Inflammatory macrophage treated with lipopolysaccharide for 4 hours (primary cell): Measurements from ENCODE around the gene CCL3.
"Not testable (repeated sequence)": the region's sequence is repeated elsewhere in the genome, so short reads cannot be mapped to it uniquely, and the experiment has no call there.

Experiments
- DNase-seq: peaks from one replicate; pipeline ENCODE4 v3.0.0-alpha.2; 2020

The CCL3 gene

GRCh38 chr17:36114971-36115648 is 25.2 kb upstream of the CCL3 start:
- not testable (repeated sequence) for DNase-seq

GRCh38 chr17:36113131-36113530 is 23.2 kb upstream of the CCL3 start:
- not testable (repeated sequence) for DNase-seq

GRCh38 chr17:36112572-36112971 is 22.6 kb upstream of the CCL3 start:
- DNase-seq = no peak

DNA sequence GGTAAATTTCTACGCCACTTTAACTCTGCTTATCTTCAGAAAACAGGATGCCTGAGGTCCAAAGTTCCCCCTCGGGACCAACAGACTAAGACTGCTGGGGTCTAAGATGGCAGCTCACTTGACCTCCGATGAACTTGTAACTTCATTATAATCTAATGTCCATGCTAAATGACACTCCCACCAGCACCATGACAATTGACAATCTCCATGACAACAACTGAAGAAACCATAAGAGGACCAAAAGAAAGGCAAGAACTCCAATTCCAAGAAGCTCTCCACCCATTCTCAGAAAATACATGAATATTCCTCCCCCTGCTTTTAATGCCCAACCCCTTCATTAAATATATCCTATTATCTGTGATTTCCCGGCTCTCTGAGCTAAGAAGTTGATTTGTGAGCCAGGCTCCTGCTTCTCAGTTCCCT is 21.1 kb upstream of the CCL3 start:
- no peak for DNase-seq

DNA sequence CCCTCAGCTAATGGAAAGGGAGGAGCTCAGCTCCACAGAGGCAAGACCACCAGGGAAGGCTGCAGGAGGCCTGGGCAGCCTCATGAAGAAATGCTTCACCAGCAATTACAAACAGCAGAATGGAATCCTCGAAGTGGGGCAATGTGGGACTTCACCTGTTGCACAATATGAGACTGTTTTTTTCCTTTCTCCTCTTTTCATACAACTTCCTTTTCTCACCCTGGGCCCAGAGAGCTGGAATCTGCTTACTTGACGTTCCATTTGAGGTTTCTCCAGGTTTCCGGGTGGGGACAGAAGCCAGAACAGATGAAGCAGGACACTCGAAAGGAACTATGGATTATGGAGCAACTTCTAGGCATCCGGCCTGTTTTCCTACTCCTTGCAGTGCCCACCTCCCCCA is 18.3 kb upstream of the CCL3 start:
- DNase-seq = peak; percentile 85

- DNase-seq = no peak
Measured at GRCh38 chr17:36107660-36108059, 17.7 kb upstream of the CCL3 start.

GRCh38 chr17:36106493-36106835 is 16.5 kb upstream of the CCL3 start:
- DNase-seq = peak; percentile 82

DNA sequence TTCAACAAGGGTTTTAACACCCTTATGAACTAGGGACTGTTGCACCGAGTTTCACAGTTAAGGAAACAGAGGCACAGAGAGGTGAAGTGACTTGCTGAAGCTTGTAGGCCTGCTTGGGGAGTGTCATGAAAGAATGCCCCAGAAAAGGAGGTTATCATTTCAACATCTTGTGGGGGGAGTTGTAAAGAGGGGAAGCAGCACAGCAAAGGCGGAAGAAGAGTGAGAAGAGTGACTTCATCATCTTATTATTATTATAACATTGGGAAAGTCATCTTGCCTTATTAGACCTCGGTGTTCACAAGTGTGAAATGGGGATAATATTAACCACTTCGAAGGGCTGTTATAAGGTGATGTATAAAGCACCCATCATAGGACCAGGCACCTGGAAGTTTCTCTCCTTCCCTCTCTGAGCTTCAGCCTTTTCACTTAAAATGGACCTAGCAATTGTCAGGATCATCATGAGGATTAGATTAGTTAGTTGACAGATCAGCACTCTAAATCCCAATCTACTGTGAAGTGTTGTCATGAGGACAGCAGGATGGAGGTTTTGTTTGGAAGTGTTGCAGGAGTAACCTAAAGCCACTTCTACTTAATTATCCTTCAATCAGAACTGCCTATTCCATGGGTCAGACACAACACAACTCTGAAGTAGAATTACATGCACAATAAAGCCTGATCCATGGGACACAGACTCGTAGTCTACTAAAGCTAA is 16.0 kb upstream of the CCL3 start:
- peak; percentile 90 for DNase-seq

DNA sequence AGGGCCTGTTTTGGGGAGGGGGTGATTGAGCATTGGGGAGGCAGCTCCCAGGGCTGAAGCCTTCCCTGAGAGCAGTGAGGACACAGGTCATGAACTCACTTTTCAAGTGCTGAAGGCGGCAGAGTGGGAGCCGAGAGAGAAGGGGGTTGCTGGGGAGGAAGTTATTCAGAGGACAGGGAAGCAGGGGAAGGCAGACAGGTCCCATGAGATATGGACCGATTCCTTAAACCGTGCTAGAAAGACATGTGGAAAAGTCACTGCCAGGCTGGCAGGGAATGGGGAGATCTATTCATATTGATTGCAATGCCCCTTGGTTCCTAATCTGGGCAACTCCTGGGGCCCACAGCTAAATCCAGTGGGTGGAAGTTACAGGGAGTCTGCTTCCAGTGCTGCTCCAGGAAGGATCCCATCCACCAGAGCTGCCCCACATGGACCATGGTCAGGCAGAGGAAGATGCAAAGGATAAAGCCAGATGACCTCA is 14.8 kb upstream of the CCL3 start:
- peak; percentile 85 for DNase-seq

DNA sequence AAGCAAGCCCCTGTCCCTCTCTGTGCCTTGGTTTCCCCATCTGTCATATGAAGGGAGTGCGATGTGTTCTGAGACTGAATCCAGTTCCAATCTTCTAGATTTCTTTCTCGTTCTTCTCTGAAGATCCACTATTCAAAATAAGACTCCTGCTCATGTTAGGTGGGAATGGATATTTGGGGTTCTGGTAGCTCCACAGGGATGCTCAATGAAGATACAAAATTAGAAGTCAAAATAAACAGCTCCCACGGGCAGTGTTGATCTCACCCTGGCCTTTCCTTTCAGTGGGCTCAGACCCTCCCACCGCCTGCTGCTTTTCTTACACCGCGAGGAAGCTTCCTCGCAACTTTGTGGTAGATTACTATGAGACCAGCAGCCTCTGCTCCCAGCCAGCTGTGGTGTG is 14.3 kb upstream of the CCL3 start:
- peak; percentile 53 for DNase-seq

GRCh38 chr17:36103401-36103975 is 13.5 kb upstream of the CCL3 start, which contains the start of gene CCL4:
TSS of gene CCL4 (plus strand) at chr17:36103827. CDS start at chr17:36103906, 79 bp downstream.
- peak; percentile 96 for DNase-seq

DNA sequence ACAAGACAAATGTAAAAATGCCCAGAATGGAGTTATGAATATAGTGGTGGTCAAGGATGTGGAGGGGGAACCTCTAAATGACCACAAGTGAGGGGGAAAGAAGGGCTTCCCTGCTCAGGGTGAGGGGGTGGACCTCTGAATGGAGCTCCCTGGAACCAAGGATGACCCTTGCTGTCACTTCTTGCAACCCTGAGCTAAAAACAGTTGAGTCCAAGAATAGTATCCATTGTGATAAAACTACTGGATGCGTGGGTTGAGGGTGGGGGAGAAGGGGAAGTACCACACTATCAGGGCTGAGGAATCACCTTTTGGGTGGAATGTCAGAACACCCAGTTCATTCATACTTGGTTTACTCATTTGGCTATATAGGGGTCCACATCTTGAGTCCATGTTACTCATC is 9.1 kb upstream of the CCL3 start:
- not testable (repeated sequence) for DNase-seq

DNA sequence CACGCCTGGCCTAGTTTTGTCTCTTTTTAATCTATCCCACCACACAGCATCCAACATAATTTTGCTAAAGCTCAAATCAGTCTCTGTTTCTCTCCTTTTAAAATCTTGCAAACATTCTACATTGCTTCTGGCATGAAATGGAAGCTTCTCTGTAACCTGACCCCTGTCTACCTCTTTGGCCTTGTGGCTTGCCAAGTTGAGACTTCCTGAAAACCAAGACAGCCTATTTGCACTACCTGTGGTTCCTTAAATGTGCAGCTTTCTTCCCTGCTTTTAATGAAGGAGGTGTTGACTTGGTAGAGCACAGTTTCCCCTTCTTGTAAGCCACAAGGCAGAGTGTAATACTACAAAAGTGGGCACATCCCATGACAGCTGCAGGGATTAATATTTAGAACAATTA is 6.0 kb upstream of the CCL3 start:
- no peak for DNase-seq

DNA sequence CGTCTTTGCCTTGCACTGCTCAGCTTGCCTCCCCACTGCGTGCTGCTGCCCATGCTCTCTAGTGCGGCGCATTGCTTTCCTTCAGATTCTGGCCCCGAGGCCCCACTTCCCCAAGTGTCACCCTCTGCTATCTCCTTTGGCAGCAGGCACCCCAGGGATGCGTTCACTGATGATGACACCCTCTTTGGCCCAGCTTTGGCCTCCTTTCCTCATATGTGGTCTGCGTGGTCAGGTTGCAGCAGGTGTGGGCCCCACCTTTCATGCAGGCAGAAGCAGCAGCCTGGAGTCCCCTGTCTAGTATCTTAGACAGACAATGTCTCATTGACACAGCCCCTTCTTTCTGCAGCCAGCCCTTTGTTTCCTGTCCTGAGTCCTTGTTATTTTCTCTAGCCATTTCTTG is 4.8 kb upstream of the CCL3 start:
- DNase-seq = no peak

DNA sequence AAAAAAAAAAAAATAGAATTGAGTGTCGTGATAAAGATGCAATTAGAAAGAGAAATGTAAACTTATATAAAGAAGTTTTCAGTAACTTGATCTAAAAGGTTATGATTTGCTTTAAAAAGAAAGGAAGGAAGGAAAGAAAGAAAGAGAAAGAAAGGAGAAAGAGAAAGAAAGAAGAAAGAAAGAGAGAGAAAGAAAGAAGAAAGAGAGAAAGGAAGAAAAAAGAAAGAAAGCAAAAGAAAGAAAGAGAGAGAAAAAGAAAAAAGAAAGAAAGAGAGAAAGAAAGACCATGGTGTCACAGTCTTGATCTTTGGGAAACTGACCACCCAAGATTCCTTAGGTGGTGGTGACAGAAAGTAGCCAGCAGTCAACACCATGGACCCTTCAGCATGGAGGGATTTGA is 4.3 kb upstream of the CCL3 start:
- no peak for DNase-seq

DNA sequence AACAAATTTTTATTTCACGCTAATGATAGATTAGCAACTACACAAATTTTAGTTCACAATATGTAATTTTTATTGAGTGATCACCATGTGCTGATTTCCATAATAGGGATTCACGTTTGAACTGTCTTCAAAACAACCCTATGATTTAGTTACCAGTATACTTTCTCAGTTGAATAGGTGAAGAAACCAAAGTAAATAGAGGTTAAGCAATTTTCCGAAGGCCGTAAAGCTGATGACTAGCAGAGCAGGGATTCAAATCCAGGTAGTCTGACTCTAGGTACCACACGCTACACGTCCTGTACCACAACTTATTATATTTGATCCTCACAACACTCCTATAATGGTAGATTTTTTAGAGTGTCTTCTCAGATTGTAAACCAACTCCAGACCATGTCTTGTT is 2.8 kb upstream of the CCL3 start:
- not testable (repeated sequence) for DNase-seq

GRCh38 chr17:36092230-36092629 is 2.3 kb upstream of the CCL3 start:
- peak; percentile 97 for DNase-seq

- peak; percentile 58 for DNase-seq
Measured at GRCh38 chr17:36089339-36089865, 541 bp downstream of the CCL3 start.

GRCh38 chr17:36088670-36089338 is 1.1 kb downstream of the CCL3 start:
- DNase-seq = peak; percentile 86

DNA sequence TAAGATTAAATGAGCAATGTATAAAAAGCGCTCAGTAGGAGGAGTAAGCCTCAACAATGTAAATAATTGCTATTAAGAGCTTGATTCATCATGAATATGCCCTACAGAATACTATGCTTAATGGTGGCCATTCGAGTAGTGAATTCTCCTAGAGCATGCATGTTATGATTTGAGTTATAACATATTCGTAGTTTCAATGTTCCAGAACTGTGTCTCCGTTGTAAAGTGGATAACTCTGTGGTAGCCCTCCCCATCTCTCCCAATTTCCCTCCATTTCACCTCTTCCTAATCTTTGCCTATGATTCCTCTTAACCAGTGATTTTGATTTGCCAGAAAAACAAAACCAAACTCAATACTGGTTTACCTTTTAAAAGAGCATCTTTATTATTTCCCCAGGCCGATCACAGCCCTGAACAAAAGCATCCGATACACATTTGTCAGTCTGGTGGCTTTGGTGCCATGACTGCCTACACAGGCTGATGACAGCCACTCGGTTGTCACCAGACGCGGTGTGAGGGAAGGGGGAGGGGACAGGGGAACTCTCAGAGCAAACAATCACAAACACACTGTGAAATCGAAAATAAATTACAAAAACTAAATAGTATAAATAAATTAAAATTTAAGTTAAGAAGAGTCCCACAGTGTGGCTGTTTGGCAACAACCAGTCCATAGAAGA is 1.9 kb downstream of the CCL3 start:
- DNase-seq = peak; percentile 88

GRCh38 chr17:36087471-36087870 is 2.5 kb downstream of the CCL3 start:
- DNase-seq = peak; percentile 71

DNA sequence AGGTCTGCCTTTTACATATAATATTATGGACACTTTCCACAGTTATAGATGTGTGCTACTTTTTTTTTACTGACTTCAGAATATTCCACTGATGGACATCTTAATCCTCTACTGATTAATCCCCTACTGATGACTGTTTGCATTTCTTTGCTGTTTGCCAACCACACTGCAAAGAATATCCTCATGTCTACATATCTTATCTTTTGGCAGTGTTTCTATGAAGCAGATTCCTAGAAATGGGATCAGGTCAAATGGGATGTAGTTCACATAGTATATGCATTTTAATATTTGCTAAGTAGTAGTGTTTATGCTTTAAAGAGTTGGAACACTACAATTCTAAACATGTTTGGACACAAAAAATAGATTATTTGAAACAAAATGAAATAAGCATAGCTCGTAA is 3.2 kb downstream of the CCL3 start:
- peak; percentile 57 for DNase-seq

- DNase-seq = peak; percentile 92
Measured at GRCh38 chr17:36085765-36086164, 4.2 kb downstream of the CCL3 start.
